DND-41 (cell line): Measurements from ENCODE around the gene RYR2.

Source experiments
- EZH2 ChIP-seq: IDR thresholded peaks from 3 replicates; pipeline ENCODE4 v1.6.1; 2012; ENCODE audit warnings: borderline replicate concordance, low read depth, mild to moderate bottlenecking, moderate library complexity, low read length, inconsistent platforms; ENCODE audit not compliant: severe bottlenecking
- TF ChIP-seq, protein P1 (sequence below): IDR thresholded peaks from 2 replicates; pipeline ENCODE4 v1.5.1; 2012; ENCODE audit warnings: borderline replicate concordance, low read length, moderate library complexity, mild to moderate bottlenecking; ENCODE audit not compliant: poor library complexity, severe bottlenecking; ENCODE audit errors: extremely low read depth

DNA sequence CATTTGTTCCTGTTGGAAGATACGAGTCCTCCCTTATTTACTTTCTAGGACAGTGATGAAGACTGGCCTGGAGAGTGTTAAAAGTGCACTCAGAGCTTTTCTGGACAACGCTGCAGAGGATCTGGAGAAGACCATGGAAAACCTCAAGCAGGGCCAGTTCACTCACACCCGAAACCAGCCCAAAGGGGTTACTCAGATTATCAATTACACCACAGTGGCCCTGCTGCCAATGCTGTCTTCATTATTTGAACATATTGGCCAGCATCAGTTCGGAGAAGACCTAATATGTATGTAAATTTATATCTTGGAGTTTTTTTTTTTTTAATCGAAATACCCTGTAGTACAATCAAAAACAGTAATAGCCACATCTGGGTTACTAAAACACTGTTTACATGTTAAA lies 658.2 kb downstream of the RYR2 start:
- TF ChIP-seq, protein P1, sequence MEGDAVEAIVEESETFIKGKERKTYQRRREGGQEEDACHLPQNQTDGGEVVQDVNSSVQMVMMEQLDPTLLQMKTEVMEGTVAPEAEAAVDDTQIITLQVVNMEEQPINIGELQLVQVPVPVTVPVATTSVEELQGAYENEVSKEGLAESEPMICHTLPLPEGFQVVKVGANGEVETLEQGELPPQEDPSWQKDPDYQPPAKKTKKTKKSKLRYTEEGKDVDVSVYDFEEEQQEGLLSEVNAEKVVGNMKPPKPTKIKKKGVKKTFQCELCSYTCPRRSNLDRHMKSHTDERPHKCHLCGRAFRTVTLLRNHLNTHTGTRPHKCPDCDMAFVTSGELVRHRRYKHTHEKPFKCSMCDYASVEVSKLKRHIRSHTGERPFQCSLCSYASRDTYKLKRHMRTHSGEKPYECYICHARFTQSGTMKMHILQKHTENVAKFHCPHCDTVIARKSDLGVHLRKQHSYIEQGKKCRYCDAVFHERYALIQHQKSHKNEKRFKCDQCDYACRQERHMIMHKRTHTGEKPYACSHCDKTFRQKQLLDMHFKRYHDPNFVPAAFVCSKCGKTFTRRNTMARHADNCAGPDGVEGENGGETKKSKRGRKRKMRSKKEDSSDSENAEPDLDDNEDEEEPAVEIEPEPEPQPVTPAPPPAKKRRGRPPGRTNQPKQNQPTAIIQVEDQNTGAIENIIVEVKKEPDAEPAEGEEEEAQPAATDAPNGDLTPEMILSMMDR, result no peak
- no peak for TF ChIP-seq EZH2
